GM18858 (cell line): Measurements from ENCODE around the gene KNDC1.
"Not testable (repeated sequence)": the region's sequence is repeated elsewhere in the genome, so short reads cannot be mapped to it uniquely, and the experiment has no call there.

Experiments used
- ATAC-seq: cut with Tn5 transposase; IDR thresholded peaks from one replicate; pipeline ENCODE4 v1.9.1; 2021; ENCODE audit not compliant: unreplicated experiment

The KNDC1 gene

DNA sequence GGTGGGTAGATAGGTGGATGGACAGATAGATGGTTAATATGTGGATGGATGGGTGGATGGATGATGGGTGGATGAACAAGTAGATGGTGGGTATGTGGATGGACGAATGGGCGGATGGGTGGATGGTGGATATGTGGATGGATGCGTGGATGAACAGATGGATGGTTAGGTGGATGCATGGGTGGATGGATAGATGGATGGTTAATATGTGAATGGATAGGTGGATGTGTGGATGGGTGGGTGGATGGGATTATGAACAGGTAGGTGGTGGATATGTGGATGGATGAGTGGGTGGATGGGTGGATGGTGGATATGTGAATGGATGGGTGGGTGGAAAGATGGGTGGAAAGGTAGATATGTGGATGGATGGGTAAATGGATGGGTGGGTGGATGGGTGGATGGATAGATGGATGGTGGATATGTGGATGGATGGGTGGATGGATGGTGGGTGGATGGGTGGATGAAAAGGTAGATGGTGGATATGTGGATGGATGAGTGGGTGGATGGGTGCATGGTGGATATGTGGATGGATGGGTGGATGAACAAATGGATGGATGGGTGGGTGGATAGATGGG lies 14.8 kb downstream of the KNDC1 start:
- ATAC-seq, result no peak

DNA sequence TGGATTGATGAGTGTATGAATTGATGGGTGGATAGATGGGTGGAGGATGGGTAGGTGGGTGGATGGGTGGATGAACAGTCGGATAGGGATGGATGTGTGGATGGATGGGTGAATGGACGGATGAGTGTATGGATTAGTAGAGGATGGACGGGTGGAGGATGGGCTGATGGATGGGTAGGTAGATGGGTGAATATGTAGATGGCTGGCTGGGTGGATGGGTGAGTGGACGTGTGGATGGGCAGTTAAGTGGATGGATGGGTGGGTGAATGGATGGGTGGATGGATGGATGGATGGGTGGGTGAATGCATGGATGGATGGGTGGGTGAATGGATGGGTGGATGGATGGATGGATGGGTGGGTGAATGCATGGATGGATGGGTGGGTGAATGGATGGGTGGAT lies 15.6 kb downstream of the KNDC1 start:
- ATAC-seq, result not testable (repeated sequence)

DNA sequence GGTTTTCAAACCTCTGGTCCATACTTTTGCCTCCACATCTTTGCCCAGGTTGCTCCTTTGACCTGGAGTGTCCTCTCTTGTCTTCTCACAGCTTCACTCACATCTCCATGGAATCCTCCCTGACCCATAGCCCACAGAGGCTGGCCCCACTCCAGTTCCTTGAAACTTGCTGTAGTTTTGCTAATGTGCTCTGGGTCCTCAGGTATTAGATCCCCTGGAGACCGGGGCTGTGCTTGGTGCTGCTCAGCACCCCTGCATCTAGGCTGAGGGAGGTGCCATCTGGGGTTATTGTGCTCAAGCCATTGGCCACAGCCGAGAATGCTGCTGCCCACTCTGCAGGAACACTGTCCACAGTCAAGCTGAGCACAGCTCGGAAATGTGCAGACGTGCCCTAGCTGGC lies 16.5 kb downstream of the KNDC1 start:
- no peak for ATAC-seq

DNA sequence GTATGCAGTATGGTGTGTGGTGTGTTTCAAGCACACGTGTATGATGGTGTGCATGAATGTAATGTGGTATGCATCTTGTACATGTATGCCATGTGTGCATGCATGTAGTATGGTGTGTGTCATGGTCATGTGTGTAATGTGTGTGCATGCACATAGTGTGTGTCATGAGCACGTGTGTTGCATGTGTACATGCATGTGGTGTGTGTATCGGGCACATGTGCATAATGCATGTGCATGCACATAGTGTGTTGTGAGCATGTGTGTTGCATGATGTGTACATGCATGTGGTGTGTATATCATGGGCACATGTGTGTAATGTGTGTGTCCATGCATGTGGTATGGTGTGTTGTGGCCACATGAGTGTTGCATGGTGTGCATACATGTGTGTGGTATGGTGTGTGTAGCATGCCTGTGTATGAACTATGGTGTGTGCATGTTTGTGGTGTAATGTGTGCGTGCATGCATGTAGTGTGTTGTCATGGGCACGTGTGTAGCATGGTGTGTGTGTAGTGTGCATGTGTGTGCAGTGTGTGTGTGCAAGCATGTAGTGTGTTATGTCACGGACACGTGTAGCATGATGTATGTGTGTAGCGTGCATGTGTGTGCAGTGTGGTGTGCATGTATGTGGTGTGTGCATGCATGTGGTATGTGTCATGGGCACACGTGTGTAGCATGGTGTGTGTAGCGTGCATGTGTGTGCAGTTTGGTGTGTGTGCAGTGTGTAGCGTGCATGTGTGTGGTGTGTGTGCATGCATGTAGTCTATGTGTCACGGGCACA lies 17.6 kb downstream of the KNDC1 start:
- ATAC-seq, result no peak

DNA sequence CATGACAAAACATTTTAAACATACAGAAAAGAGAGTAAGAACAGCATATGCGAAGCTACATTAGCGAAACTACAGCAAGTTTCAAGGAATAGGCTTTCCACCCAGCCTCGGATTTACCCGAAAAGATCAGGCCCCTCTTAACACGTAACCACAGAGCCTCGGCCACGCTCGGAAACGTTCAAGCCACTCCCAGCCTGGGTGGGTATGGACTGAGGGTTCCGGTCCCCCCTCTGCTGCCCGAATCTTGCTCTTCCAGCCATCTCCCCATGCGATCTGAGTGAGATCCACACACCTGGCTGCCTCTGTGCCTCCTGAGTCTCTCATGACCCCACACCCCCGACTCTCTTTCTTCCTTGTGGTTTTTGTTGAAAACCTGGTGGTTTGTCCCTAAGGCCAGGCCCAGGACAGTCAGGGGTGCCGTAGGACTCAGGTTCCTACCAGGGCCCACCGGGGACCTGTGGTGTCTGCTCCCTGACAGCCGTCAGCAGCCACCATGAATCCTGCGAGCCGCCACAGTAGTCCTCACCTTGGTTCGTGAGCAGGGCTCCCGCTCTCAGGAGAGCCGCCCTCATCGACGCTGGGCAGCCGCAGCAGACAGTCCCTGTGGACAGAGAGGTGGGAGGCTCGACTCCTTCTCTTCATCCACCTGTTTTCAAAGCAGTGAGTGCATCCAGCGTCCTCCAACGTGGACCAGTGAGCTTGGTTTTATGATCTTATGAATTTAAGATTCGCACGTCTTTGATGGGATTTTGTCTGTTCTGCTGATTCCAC lies 18.5 kb downstream of the KNDC1 start:
- ATAC-seq, result no peak

DNA sequence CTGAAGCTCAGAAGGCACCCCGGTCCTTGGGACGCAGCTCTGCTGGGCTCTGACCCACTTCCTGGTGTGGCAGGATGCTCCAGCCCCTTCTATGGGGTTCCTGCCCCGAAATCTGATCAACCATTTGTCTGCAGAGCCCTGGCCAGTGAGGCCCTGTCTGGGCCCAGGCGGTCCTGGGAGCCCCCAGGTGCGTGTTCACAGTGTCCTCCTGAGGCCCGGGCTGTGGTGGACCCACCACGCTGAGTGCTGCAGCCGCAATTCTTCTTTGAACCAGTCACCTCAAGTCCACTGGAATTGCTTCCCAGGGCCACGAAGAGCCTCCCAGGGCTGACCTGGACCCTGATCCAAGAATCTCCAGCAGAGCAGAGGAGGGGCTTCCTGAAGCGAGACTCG lies 19.1 kb downstream of the KNDC1 start:
- no peak for ATAC-seq

DNA sequence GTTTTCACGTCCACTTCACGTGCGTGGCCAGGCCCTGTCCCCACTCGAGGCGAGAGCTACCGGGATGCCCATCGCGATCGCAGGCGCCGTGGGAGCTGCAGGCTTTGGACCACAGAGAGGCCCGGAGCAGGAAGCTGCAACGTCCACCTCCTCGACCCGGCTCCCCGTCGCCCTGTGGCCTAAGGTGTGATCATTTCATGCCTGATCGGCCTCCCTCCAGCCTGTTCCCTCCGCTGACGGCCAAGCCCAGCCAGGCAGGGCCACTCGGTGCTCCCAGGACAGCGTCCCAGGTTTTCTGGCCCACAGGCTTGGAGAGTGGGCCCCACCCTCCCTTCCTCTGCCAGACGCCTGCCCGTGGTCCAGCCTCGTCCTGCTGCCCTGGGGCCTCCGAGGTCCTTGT lies 19.6 kb downstream of the KNDC1 start:
- ATAC-seq, result no peak

DNA sequence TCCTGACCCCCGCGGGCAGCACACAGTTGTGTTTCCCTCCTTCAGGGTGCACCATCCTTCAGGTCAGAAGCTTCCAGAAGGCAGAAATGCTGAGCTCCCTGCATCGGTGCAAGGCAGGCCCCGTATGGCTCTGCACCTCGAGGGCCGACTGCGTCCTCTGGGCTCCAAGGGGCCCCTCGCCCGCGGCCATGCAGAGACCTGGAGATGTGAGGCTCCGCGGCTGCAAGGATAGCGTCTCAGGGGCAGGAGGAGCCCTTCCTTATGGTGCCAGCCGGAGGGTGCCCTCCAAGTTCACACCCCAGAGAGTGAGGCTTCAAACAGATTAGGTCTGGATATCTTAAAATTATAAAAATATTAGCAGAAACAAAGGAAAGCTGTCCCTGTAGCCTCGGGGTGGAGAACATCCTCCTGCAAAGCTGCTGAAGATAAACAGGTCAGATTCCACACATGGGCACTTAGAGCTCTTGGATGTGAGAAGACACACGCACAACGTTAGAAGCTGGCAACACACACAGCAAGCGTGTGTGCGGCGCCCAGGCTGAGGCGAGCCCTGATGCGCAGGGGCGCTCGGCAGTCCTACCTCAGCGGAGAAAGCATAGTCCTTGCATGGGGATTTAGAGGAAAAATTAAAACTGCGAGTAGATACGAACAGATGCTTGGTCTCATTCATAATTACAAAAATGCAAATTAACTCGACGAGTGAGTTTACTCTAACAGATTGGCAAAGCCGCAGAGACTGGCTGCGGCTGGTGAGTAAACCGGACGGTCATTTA lies 20.4 kb downstream of the KNDC1 start:
- ATAC-seq, result no peak

DNA sequence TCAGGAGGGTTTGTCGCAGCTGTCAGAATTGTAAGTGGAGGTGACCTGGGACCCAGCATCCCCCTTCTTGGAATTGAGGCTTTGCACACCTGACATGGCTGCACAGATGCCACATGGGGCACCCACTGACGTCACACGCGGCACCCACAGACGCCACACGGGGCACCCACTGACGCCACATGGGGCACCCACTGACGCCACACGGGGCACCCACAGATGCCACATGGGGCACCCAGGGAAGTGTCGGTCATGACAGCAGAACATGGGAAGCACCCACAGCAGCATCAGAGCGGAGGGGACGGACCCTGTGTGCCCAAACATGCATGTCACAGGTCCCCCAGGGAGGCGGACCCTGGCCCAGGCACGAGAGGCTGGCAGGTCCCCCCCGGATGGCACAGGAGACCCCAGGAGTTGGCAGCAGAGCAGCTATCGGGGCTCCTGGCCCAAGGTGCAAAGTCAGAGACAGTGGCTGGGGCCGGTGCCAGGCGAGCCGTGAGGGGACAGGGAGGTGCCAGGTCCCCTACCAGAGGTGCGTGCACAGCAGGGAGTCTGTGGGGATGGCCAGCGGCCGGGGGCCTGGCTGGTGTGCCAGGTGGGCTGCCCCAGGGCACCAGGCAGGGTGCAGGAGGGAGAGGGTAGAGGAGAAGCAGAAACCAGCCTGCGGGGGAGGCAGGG lies 21.1 kb downstream of the KNDC1 start:
- no peak for ATAC-seq

DNA sequence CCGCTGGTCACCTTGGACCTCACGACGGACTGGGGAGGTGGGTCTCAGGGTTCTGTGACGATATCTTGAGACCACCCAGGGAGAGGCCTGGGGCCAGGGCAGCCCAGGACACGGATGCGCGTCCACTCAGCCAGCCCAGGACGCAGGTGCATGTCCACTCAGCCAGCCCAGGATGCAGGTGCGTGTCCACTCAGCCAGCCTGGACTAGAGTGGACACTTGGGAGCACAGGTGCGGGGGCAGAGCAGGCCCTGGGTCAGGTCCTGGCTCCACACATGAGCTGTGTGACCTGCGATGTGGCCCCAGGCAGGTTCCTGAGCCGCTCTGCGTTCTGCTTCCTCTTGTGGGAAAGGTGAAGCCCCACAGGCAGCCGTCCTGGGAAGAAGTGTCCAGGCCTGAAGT lies 22.2 kb downstream of the KNDC1 start:
- ATAC-seq, result no peak

DNA sequence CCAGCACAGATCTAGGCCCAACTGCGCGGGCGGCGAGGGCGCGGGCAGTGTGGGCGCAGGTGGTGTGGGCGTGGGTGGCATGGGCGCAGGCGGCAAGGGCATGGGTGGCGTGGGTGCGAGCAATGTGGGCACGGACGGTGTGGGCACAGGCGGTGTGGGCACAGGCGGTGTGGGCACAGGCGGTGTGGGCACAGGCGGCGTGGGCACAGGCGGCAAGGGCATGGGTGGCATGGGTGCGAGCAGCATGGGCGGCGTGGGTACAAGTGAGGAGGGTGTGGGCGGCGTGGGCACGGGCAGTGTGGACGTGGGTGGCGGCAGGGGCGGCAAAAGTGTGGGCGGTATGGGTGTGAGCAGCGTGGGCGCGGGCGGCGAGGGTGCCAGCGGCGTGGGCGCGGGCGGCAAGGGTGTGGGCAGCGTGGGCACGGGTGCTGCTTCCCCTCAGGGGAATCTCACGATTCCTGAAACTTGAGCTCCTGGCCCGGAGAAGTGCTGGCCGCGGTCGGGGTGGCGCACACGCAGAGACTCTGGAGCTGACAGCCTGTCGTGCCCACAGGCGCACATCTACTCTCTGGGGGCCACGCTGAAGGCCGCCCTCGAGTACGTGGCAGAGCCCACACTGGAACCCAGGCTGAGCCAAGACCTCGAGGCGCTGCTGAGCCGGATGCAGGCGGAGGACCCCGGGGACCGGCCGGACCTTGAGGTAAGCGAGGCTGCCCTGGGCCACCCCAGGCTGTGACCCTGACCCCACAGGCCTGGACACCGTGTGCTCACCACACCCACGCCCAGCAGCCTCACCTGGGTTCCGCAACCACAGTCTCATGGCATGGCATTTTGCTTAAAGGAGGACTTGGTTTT lies 23.0 kb downstream of the KNDC1 start:
- ATAC-seq, result no peak

DNA sequence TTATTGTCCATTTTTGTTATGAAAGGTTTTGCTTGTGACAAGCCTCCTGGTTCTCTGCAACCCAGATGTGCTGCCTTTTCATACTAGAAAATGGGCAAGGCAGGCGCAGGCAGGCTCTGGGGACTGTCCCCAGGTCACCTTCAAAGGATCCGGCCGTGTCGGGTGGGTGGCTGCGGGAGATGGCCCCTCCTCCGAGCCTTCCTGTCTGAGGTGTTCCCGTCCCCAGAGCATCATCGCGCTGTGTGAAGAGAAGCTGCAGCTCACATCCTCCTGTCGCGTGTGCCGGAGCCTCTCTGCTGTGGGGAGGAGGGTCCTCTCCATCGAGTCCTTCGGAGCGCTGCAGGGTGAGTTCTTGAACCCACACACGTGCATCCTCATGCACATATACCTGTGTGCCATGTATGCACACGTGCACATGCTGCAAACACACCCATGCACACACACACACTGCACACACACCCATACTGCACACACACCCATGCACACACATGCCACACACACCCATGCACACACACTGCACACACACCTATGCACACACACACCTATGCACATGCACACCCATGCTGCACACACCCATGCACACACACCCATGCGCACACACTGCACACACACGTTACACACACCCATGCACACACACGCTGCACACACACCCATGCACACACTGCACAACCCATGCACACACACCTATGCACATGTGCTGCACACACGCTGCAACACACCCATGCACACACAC lies 23.8 kb downstream of the KNDC1 start:
- ATAC-seq, result no peak

DNA sequence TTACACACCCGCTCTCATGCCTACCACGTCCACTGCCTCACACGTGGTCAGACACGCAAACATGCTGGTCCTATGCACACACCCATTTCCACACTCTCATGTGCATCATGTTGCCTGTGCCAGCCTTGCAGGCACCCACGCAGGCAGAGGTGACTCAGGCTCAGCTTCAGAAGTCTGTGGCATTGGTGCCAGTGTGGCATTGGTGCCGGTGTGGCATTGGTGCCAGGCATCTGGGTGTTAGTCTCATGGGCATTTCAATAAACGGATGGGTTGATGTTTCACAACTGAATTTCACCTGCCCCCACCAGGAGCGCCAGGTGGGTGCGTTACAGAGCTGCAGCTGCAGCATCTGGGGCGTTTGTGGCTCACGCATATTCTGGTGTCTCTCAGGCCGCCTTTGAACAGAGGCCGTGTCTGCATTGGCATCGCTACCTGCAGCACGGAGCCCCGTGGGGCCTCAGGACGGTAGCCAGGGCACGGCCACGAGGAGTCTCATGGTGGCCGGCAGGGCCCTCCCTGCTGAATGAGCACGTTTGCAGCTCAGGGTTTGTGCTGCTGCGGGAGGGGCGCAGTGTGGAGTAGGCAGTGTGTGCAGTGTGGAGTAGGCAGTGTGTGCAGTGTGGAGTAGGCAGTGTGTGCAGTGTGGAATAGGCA lies 24.7 kb downstream of the KNDC1 start:
- no peak for ATAC-seq

DNA sequence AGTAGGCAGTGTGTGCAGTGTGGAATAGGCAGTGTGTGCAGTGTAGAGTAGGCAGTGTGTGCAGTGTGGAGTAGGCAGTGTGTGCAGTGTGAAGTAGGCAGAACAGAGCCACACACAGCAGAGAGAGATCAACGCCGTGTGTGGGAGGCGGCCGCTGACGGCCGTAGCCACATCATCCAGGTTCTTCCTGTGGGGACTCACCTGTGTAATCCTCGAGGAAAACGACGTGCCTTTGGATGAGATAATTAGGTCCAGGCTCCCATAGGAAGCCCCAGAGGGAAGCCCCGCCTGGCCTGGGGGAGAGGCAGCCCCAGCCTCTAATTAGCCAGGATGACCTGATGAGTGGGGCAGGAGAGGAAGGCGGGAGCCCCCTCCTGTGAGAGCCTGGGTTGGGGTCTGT lies 25.4 kb downstream of the KNDC1 start:
- ATAC-seq, result no peak

DNA sequence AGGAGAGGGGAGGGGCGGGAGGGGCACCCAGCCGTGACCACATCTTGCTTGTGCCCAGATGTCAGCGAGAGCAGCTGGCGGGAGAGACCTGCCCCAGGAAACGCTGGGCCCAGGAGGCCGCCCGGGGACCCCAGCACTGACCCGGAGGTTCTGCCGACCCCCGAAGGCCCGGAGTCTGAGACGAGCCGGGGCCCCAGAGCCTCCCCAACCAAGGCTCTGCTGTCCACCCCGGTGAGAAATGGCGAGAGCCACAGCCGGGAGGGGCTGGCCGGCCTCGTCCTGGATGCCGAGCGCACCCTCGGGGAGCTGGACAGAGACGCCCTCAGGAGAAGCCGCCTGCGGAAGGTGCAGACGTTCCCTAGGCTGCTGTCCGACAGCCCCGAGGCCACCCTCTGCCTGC lies 25.9 kb downstream of the KNDC1 start:
- no peak for ATAC-seq

DNA sequence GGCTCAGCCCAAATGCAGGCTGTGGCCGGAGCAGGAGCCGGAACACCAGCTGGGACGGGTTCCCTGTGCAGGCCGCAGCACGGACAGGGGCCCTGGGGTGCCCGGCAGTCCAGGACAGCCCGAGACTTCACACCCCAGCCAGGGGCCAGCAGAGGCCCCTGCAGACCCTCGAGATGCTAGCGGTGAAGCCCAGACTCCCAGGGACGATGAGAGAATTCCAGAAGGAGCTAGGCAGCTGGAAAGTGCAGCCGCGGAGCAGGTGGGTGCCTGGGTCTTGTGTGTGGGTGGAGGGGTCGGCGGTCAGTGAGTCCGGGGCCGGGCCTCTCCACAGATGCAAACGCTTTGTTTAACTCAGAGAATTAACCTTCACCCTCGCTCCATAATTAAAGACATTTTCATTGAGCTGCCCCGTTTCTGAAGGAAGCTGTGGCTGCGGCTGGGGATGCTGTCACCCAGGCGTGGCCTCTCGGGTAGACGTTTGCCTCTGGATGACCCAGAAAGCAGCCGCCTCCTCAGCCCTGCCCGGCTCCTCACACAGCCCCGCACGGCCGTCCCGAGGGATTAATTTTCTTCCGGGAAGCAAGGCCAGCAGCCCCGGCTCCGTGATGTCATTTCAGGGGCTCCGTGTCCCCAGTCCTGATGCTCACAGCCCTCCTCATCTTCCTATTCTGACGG lies 26.5 kb downstream of the KNDC1 start:
- ATAC-seq, result no peak

DNA sequence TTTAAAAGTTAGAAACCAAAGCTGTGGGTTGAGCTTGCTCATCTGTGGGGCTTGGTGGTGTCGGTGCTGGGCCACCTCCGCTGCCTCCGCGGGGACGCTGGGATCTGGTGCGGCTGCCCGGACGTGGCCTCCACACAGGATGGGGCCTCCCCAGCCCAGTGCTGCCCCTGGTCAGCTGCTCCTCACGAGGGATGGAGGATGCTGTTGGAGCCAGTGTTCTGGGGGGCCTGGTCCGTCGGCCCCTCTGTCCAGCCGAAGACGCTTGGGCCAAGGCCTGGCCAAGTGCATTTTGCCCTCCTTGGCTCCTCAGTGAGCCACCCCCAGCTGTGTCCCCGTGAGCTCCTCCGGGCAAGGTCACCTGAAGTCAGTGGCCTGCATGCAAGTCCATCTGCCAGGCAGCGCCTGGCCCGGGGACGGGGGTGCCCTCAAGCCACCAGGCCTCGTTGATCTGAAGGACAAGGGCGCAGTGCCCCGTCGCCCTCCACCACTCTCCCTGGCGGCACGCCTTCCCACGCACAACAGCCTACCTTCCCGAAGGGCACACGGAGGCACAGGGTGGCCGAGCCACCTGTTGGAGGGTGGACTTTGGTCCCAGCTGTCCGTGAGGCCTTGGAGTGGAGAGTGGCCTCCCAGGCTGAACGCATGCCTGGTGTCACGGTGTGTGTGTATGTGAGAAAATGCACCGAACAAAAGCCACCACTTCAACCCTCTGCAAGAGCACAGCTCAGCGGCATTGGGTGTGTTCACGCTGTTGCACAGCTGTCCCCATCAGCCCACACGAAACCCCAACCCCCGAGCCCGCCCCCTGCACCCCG lies 27.3 kb downstream of the KNDC1 start:
- no peak for ATAC-seq
